ENCODE data around the gene EHD1. TPM values are rescaled to one million over a fixed set of nuclear protein-coding genes. Genes with fewer than 3 reads are reported as not detected.

Gene EHD1
- total RNA-seq, 4 donors from 2014 or later, result 35.2 to 93.9 (median 42.6) TPM

GRCh38 chr11:64916040-64916774 is 37.8 kb upstream of the EHD1 start:
- Histone ChIP-seq H3K27ac (peak overlapping the region; percentile 69 to 92 (median 89)), H3K9me3 (no peaks in the 10 kb centered on the region), H3K27me3 (no peaks in the 10 kb centered on the region), H3K36me3 (peaks cover 2 to 33% (median 28%) of the 10 kb centered on the region in 3 donors), H3K4me1 (peaks cover 0 to 33% (median 15%) of the 10 kb centered on the region in 4 donors), H3K4me3 (peak overlapping the region; percentile 86 to 90 (median 87))
- TF ChIP-seq EP300 (IDR thresholded peaks at IDR 0.05) (no peak), CTCF (IDR thresholded peaks at IDR 0.05) (no peak), POLR2A (IDR thresholded peaks at IDR 0.05) (no peak)
- 4 to 9% methylated on average over 13 to 23 of the region's 23 CpGs for WGBS, 2 donors
- DNase-seq (ENCODE audit: low spot score in 2 of 2), result peak in 1 of 2 donors; percentile 53

- WGBS, 2 donors, result 48 to 61% methylated on average over 7 of the region's 7 CpGs
- Histone ChIP-seq H3K27me3 (no peaks in the 10 kb centered on the region), H3K4me3 (peak overlapping the region in 3 of 4 donors; percentile 86 to 90 (median 86)), H3K27ac (peak overlapping the region; percentile 69 to 92 (median 89)), H3K36me3 (peaks cover 2 to 41% (median 36%) of the 10 kb centered on the region in 3 donors), H3K9me3 (no peaks in the 10 kb centered on the region), H3K4me1 (peaks cover 0 to 33% (median 15%) of the 10 kb centered on the region in 4 donors)
- TF ChIP-seq POLR2A (IDR thresholded peaks at IDR 0.05) (no peak), CTCF (IDR thresholded peaks at IDR 0.05) (no peak), EP300 (IDR thresholded peaks at IDR 0.05) (no peak)
- DNase-seq (ENCODE audit: low spot score in 2 of 2), result no peak
These were observed 37.0 kb upstream of the EHD1 start for GRCh38 chr11:64915376-64915887.

GRCh38 chr11:64914123-64914522 is 35.7 kb upstream of the EHD1 start:
- Histone ChIP-seq H3K36me3 (peaks cover 7 to 54% (median 44%) of the 10 kb centered on the region in 3 donors), H3K27ac (no peak overlapping the region)

GRCh38 chr11:64913171-64913727 is 34.8 kb upstream of the EHD1 start:
- peaks cover 7 to 63% (median 44%) of the 10 kb centered on the region in 3 donors for H3K36me3 ChIP-seq
- no peak overlapping the region for H3K4me3 ChIP-seq
- H3K4me1 ChIP-seq, result peaks cover 0 to 23% (median 12%) of the 10 kb centered on the region in 4 donors
- 84 to 89% methylated on average over 18 of the region's 18 CpGs for WGBS, 2 donors
- H3K9me3 ChIP-seq, result no peaks in the 10 kb centered on the region
- no peak overlapping the region for H3K27ac ChIP-seq
- DNase-seq (ENCODE audit: low spot score in 2 of 2), result no peak
- H3K27me3 ChIP-seq, result no peaks in the 10 kb centered on the region
- TF ChIP-seq POLR2A (IDR thresholded peaks at IDR 0.05) (no peak), EP300 (IDR thresholded peaks at IDR 0.05) (no peak), CTCF (IDR thresholded peaks at IDR 0.05) (no peak)

More at GRCh38 chr11:64914123-64914522, 35.7 kb upstream of the EHD1 start:
- Histone ChIP-seq H3K4me3 (no peak overlapping the region), H3K27me3 (no peaks in the 10 kb centered on the region), H3K9me3 (no peaks in the 10 kb centered on the region), H3K4me1 (peaks cover 0 to 32% (median 15%) of the 10 kb centered on the region in 4 donors)
- no peak for DNase-seq (ENCODE audit: low spot score in 2 of 2)
- WGBS, 2 donors, result 84 to 95% methylated on average over 7 to 16 of the region's 17 CpGs
- no peak for TF ChIP-seq EP300 (IDR thresholded peaks at IDR 0.05)
- no peak for TF ChIP-seq POLR2A (IDR thresholded peaks at IDR 0.05)
- TF ChIP-seq CTCF (IDR thresholded peaks at IDR 0.05), result no peak

- H3K27ac ChIP-seq, result no peak overlapping the region
- H3K4me3 ChIP-seq, result no peak overlapping the region
- H3K9me3 ChIP-seq, result no peaks in the 10 kb centered on the region
- WGBS, 2 donors, result 78 to 89% methylated on average over 4 to 8 of the region's 9 CpGs
- H3K4me1 ChIP-seq, result peaks cover 0 to 16% (median 10%) of the 10 kb centered on the region in 4 donors
- peaks cover 7 to 79% (median 50%) of the 10 kb centered on the region in 3 donors for H3K36me3 ChIP-seq
- TF ChIP-seq CTCF (IDR thresholded peaks at IDR 0.05) (no peak), POLR2A (IDR thresholded peaks at IDR 0.05) (no peak), EP300 (IDR thresholded peaks at IDR 0.05) (no peak)
- DNase-seq (ENCODE audit: low spot score in 2 of 2), result no peak
- H3K27me3 ChIP-seq, result no peaks in the 10 kb centered on the region
These were observed 33.3 kb upstream of the EHD1 start for GRCh38 chr11:64911689-64912088.
